ENCODE measurements around the gene HOXB6.

HOXB6 gene

GRCh38 chr17:48623583-48623982, 18.8 kb upstream of the HOXB6 start:
- DNase-seq (ENCODE audit: extremely low spot score), result no peak
- ChIA-PET CTCF (interaction anchor here (0.9 to 6.1 kb wide), 12 partner anchors 9 to 587 kb away, joined by 3 to 31 read pairs (median 4); partner anchors contain the start of genes HOXB5 and HOXB8), POLR2A (no interaction called here)
- TF ChIP-seq, protein P1, sequence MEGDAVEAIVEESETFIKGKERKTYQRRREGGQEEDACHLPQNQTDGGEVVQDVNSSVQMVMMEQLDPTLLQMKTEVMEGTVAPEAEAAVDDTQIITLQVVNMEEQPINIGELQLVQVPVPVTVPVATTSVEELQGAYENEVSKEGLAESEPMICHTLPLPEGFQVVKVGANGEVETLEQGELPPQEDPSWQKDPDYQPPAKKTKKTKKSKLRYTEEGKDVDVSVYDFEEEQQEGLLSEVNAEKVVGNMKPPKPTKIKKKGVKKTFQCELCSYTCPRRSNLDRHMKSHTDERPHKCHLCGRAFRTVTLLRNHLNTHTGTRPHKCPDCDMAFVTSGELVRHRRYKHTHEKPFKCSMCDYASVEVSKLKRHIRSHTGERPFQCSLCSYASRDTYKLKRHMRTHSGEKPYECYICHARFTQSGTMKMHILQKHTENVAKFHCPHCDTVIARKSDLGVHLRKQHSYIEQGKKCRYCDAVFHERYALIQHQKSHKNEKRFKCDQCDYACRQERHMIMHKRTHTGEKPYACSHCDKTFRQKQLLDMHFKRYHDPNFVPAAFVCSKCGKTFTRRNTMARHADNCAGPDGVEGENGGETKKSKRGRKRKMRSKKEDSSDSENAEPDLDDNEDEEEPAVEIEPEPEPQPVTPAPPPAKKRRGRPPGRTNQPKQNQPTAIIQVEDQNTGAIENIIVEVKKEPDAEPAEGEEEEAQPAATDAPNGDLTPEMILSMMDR (IDR thresholded peaks at IDR 0.05; ENCODE audit: control extremely low read depth, extremely low read depth, low read depth, missing control alignments), result no peak

DNA sequence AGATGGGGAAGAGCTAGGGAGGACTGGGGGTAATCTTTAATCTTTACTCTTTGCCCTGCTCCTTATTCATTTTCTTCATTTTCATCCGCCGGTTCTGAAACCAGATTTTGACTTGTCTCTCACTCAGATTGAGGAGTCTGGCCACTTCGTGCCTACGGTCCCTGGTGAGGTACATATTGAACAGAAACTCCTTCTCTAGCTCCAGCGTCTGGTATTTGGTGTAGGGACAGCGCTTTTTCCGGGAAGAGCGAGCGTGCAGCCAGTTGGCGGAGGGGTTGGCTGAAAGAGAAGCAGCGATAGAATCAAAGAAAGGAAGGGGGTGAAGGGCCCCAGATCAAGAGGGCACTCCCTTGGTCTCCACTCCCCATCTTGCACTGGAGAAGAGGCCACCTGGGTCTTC, 18.1 kb upstream of the HOXB6 start:
- no peak for DNase-seq (ENCODE audit: extremely low spot score)
- POLR2A ChIA-PET, result no interaction called here
- TF ChIP-seq, protein P1 (IDR thresholded peaks at IDR 0.05; ENCODE audit: control extremely low read depth, extremely low read depth, low read depth, missing control alignments), result no peak
- CTCF ChIA-PET, result interaction anchor here (0.8 to 6.1 kb wide), 14 partner anchors 8 to 779 kb away, joined by 3 to 31 read pairs (median 4); partner anchors contain the start of genes HOXB5 and HOXB8

DNA sequence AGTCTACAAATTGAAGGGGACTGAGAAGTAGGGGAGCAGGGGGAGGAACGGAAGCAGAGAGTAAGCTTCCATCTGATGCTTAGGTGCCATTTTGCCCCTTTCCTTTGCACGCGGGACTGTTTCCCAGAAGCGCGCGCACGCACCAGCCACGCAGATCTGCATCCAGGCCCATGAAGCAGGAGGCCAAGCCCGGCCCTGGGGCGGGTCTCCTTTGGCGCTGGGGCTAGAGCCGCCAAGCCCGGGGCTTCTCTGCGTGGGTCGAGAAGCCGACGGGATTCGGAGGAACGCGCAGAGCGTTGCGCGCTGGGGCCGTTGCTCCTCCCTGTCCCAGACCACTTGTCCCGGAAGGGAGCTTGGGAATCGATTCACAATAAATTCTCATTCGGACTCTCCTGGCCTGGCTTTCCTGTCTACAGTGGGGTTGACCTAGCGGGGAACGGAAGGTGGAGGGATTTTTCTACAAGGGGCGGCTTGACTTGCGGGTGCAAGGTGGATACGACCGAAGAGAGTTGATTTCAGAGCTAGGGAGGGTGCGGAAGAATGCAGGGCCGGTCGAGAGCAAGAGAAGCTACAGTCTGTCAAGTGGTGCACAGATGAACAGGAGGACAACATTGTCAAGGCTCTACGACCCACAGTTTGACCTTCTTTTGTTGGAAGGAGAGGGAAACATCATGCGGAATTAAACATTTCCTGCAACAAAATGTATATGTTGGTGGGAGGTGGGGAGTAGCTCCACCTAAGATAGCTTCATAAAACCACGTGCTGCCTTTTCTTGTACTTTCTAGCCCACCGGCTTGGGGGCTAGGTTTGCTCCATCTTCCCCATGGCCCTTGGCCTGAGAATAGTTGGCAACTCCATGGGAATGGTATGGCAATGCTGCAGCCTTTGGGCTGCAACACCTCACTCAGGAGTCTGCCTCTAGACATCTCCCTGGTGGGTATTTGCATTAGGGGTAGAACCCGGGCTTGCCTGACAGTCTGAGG, 16.9 kb upstream of the HOXB6 start:
- CTCF ChIA-PET, result interaction anchor here (1.0 to 3.9 kb wide), 8 partner anchors 9 to 778 kb away, joined by 3 to 17 read pairs (median 4); partner anchors contain the start of gene HOXB5
- no peak for DNase-seq (ENCODE audit: extremely low spot score)
- TF ChIP-seq, protein P1 (IDR thresholded peaks at IDR 0.05; ENCODE audit: control extremely low read depth, extremely low read depth, low read depth, missing control alignments), result no peak
- POLR2A ChIA-PET, result no interaction called here

- DNase-seq (ENCODE audit: extremely low spot score), result no peak
- TF ChIP-seq, protein P1 (IDR thresholded peaks at IDR 0.05; ENCODE audit: control extremely low read depth, extremely low read depth, low read depth, missing control alignments), result no peak
- CTCF ChIA-PET, result interaction anchor here (1.0 to 3.9 kb wide), 5 partner anchors 12 to 285 kb away, joined by 3 to 17 read pairs (median 3); partner anchors contain the start of gene HOXB5
- POLR2A ChIA-PET, result no interaction called here
These were observed 15.8 kb upstream of the HOXB6 start for GRCh38 chr17:48620461-48621139.

DNA sequence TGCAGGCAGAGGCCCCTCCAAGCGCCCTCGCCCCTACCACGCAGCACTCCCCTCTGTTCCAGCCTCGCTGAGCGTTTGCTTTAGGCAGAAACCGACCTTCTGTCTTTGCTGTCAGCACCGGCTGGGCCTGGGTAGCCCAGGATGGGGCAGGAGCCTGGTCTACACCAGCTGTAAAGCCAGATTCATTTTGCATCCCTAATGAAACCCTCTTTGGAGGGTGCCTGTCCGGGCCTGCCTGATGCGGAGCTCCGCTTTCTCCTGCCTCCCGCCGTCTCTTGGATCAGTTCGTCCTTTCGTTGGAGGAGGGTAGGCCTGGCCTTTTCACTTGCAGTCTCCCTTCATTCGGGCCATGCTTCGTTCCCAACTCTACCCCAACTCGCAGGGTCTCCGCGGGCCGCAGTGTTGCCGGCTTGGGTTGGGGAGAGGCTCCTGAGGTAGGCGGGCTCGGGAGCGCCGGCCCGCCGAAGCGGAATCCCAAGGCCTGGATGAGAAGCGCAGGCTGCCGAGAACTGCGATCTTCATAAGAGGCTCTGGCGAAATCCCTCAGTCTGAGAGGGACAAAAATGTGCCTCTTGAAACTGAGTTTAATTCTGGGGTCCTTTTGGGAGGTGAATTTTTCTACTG, 15.2 kb upstream of the HOXB6 start:
- TF ChIP-seq, protein P1 (IDR thresholded peaks at IDR 0.05; ENCODE audit: control extremely low read depth, extremely low read depth, low read depth, missing control alignments), result no peak
- POLR2A ChIA-PET, result no interaction called here
- CTCF ChIA-PET, result interaction anchor here (1.0 to 3.3 kb wide), 5 partner anchors 12 to 593 kb away, joined by 3 to 9 read pairs (median 8); no protein-coding TSS in a partner anchor
- DNase-seq (ENCODE audit: extremely low spot score), result no peak

Measured in GM10248 (cell line).